K562 (cell line): ENCODE measurements around the gene RBMX. TPM values are rescaled to one million over a fixed set of nuclear protein-coding genes. Genes with fewer than 3 reads are reported as not detected.

ENCODE experiments used
- ATAC-seq: fragments of 200-7000 bp; cut with Tn5 transposase; 3 replicates; pipeline ENCODE4 v1.9.1; 2020; ENCODE audit warnings: moderate library complexity
- BruUV-seq: library from RNA; stranded (reverse); fragments of 400-500 nt; replicated peaks from 2 replicates; lab custom pipeline; 2021; lab: Mats Ljungman, UMichigan
- CTCF ChIA-PET: fragments of 300-600 bp; formaldehyde crosslinking; extraction: SDS; loops from one replicate; lab custom pipeline; 2021; ENCODE audit warnings: low intra/inter-chr PET ratio; lab: Yijun Ruan, JAX
- POLR2A ChIA-PET: fragments of 300-600, 350-650 bp; sonication (Branson Sonifier 250); formaldehyde crosslinking; extraction: SDS; loops from one replicate; lab custom pipeline; 2021; ENCODE audit warnings: antibody characterized with exemption, inconsistent platforms; lab: Yijun Ruan, JAX
- DNase-seq, 4 experiments: peaks; one replicate each; pipeline versions ENCODE4 v3.0.0 to v3.0.0-alpha.2; 2011 to 2018; ENCODE audit warnings: low spot score in 3 of 4, mixed read lengths in 3 of 4; ENCODE audit errors: extremely low read depth in 1 of 4
- FAIRE-seq: peaks from 2 replicates; lab custom pipeline; 2011; peaks lifted over from hg19 to GRCh38; lab: Jason Lieb, UNC
- H2AFZ ChIP-seq: 2 replicates; pipeline ENCODE4 v1.6.0; 2011; ENCODE audit warnings: low read depth, low read length, control low read depth, inconsistent platforms
- H3K27ac ChIP-seq: fragments of 200-600 bp; 3 replicates; pipeline ENCODE4 v1.8.0; 2011; ENCODE audit warnings: low read depth, mild to moderate bottlenecking, control low read depth, inconsistent platforms, low read length, moderate library complexity, mixed read lengths; ENCODE audit errors: extremely low read depth
- H3K27me3 ChIP-seq, 2 experiments: fragments of 300-600 bp in 1 of 2; 2 replicates in 1 of 2; 3 replicates in 1 of 2; pipeline versions ENCODE4 v1.6.0 to v1.8.0; 2011; ENCODE audit warnings: inconsistent platforms in 2 of 2, low read length in 2 of 2, mild to moderate bottlenecking in 1 of 2, mixed read lengths in 1 of 2, moderate library complexity in 1 of 2; ENCODE audit not compliant: control insufficient read depth in 2 of 2, insufficient read depth in 2 of 2
- H3K36me3 ChIP-seq: fragments of 300-600 bp; 3 replicates; pipeline ENCODE4 v1.8.0; 2011; ENCODE audit warnings: mild to moderate bottlenecking, low read length, inconsistent platforms; ENCODE audit not compliant: control insufficient read depth, insufficient read depth
- H3K4me1 ChIP-seq, 2 experiments: fragments of 200-600 bp in 1 of 2; replicated peaks in 1 of 2; 2 replicates in 1 of 2; 3 replicates in 1 of 2; pipeline versions ENCODE4 v1.5.1 to v1.8.0; 2011; ENCODE audit warnings: inconsistent platforms in 2 of 2, low read length in 2 of 2, mild to moderate bottlenecking in 1 of 2, mixed read lengths in 1 of 2, moderate library complexity in 1 of 2; ENCODE audit not compliant: control insufficient read depth in 2 of 2, insufficient read depth in 2 of 2
- H3K4me2 ChIP-seq: 2 replicates; pipeline ENCODE4 v1.6.1; 2011; ENCODE audit warnings: low read length, control low read depth, inconsistent platforms, mixed read lengths; ENCODE audit not compliant: insufficient read depth
- H3K4me3 ChIP-seq: fragments of 200-600 bp; sonication (generic), shearing (Covaris generic); 2 replicates; pipeline ENCODE4 v1.5.1; 2016; ENCODE audit warnings: control low read depth, inconsistent platforms
- H3K79me2 ChIP-seq: fragments of 200-600 bp; 3 replicates; pipeline ENCODE4 v1.8.0; 2011; ENCODE audit warnings: low read length, inconsistent platforms; ENCODE audit not compliant: control insufficient read depth, insufficient read depth
- H3K9ac ChIP-seq, 2 experiments: 2 replicates each; pipeline versions ENCODE4 v1.6.0 to v1.6.1; 2011; ENCODE audit warnings: low read depth in 2 of 2, low read length in 2 of 2, control low read depth in 1 of 2, inconsistent platforms in 1 of 2, mild to moderate bottlenecking in 1 of 2, mixed read lengths in 1 of 2; ENCODE audit not compliant: insufficient read depth in 1 of 2
- H3K9me1 ChIP-seq: one replicate; pipeline ENCODE4 v1.6.0; 2011; ENCODE audit warnings: inconsistent platforms, mild to moderate bottlenecking, low read length, moderate library complexity; ENCODE audit not compliant: control insufficient read depth, insufficient read depth
- H3K9me3 ChIP-seq: replicated peaks from 2 replicates; pipeline ENCODE4 v1.5.1; 2011; ENCODE audit warnings: low read depth, low read length, inconsistent platforms; ENCODE audit not compliant: control insufficient read depth, insufficient read depth
- H4K20me1 ChIP-seq: replicated peaks from 2 replicates; pipeline ENCODE4 v1.6.1; 2011; ENCODE audit warnings: low read length, inconsistent platforms, mixed read lengths; ENCODE audit not compliant: control insufficient read depth, insufficient read depth
- CHD1 ChIP-seq: fragments of 200-600 bp; sonication (generic); IDR thresholded peaks from one replicate; pipeline ENCODE4 v1.6.1; 2012; ENCODE audit warnings: mild to moderate bottlenecking, moderate library complexity, low read length, inconsistent platforms
- ETS2 ChIP-seq: IDR thresholded peaks from 2 replicates; pipeline ENCODE4 v1.6.1; 2016; ENCODE audit warnings: borderline replicate concordance, missing genetic modification characterization, mild to moderate bottlenecking, moderate library complexity, missing compliant biosample characterization; ENCODE audit not compliant: poor library complexity, severe bottlenecking
- HNRNPL ChIP-seq: fragments of 200-400 bp; formaldehyde crosslinking; IDR thresholded peaks from 2 replicates; pipeline ENCODE4 v1.6.1; 2017; ENCODE audit warnings: low read depth, mild to moderate bottlenecking, low read length
- NONO ChIP-seq, 2 experiments: fragments of 200-400 bp in 1 of 2; fragments of 450-650 bp in 1 of 2; formaldehyde crosslinking in 1 of 2; IDR thresholded peaks; 2 replicates each; pipeline ENCODE4 v1.6.1; 2017; ENCODE audit warnings: low read depth in 2 of 2, mild to moderate bottlenecking in 2 of 2, moderate library complexity in 2 of 2, low read length in 1 of 2
- PHB2 ChIP-seq: fragments of 450-650 bp; IDR thresholded peaks from 2 replicates; pipeline ENCODE4 v1.6.1; 2017; ENCODE audit warnings: low read depth
- RFX1 ChIP-seq: fragments of 450-650 bp; IDR thresholded peaks from 2 replicates; pipeline ENCODE4 v1.6.1; 2016; ENCODE audit warnings: mild to moderate bottlenecking, moderate library complexity
- SAP30 ChIP-seq: fragments of 200-600 bp; sonication (generic); IDR thresholded peaks from 2 replicates; pipeline ENCODE4 v1.6.1; 2012; ENCODE audit warnings: borderline replicate concordance, low read depth, mild to moderate bottlenecking, moderate library complexity, low read length, control low read depth, inconsistent platforms; ENCODE audit not compliant: insufficient read depth, poor library complexity, severe bottlenecking
- SP1 ChIP-seq: sonication (generic); formaldehyde crosslinking; IDR thresholded peaks from 2 replicates; pipeline ENCODE4 v1.8.1; 2022; ENCODE audit warnings: mild to moderate bottlenecking, missing genetic modification reagents
- TAF15 ChIP-seq: fragments of 200-400 bp; formaldehyde crosslinking; IDR thresholded peaks from 2 replicates; pipeline ENCODE4 v1.6.1; 2017; ENCODE audit warnings: mild to moderate bottlenecking, low read depth, low read length, moderate library complexity
- TRIM24 ChIP-seq, 2 experiments: fragments of 450-650 bp; IDR thresholded peaks; 2 replicates each; pipeline ENCODE4 v1.6.1; 2016
- YBX1 ChIP-seq: fragments of 450-650 bp; IDR thresholded peaks from 2 replicates; pipeline ENCODE4 v1.7.1; 2016; ENCODE audit warnings: mild to moderate bottlenecking
- ZNF174 ChIP-seq: fragments of 250-450 bp; sonication (Bioruptor Pico); IDR thresholded peaks from 2 replicates; pipeline ENCODE4 v1.4.0; 2020; ENCODE audit warnings: mild to moderate bottlenecking
- ZNF184 ChIP-seq: sonication (generic); formaldehyde crosslinking; IDR thresholded peaks from 2 replicates; pipeline ENCODE4 v1.5.0; 2020; ENCODE audit warnings: missing genetic modification reagents
- ZNF384 ChIP-seq: IDR thresholded peaks from 2 replicates; pipeline ENCODE4 v1.6.1; 2012; ENCODE audit warnings: low read depth, low read length, improper control_type of control experiment
- ZNF408 ChIP-seq: fragments of 250-450 bp; sonication (Bioruptor Pico); IDR thresholded peaks from 2 replicates; pipeline ENCODE4 v1.4.0; 2020; ENCODE audit warnings: low read depth, mild to moderate bottlenecking, moderate library complexity
- ZNF696 ChIP-seq: fragments of 250-450 bp; sonication (Bioruptor Pico); conservative IDR thresholded peaks from 2 replicates; pipeline ENCODE4 v1.4.0; 2020; ENCODE audit warnings: mild to moderate bottlenecking, moderate library complexity
- WGBS: fragments of 100-300 bp; shearing (Covaris generic); methylation state at CpG from one replicate; pipeline ENCODE4 v1.1.6; 2016; ENCODE audit warnings: low coverage, mixed read lengths; ENCODE audit not compliant: insufficient coverage; ENCODE audit errors: missing lambda C conversion rate; 5-methylcytosine and 5-hydroxymethylcytosine counted together
- in situ Hi-C: fragments of 300-500 bp; cut with MboI; formaldehyde crosslinking; loops from 4 replicates; pipeline ENCODE4 v1.15.0; 2018; ENCODE audit warnings: inconsistent platforms, mixed read lengths
- intact Hi-C: fragments of 100-400 bp; cut with micrococcal nuclease; formaldehyde crosslinking; loops from 2 replicates; pipeline ENCODE4 v1.14.2; 2022
- polyA plus RNA-seq, 8 experiments: library from polyadenylated mRNA; depleted of rRNA in 4 of 8; stranded (reverse) in 5 of 8; unstranded in 3 of 8; fragments of >200 nt; fragmentation: Nextera tagmentation in 2 of 8; fragmentation: Illumina TruSeq in 1 of 8; extraction: Ambion mirVana in 2 of 8; extraction: Trizol in 1 of 8; gene quantifications; 2 replicates each; pipeline versions ENCODE4 v1.2.1 to v1.2.3, GENCODE V29; 2011 to 2014; ENCODE audit warnings: inconsistent platforms in 1 of 8, missing spikeins in 1 of 8
- total RNA-seq, 7 experiments: library from RNA; depleted of rRNA in 6 of 7; stranded (reverse); fragments of >200 nt in 6 of 7; fragmentation: Illumina TruSeq in 2 of 7; extraction: Trizol in 2 of 7; gene quantifications; 2 replicates each; pipeline versions ENCODE4 v1.2.1 to v1.2.3, GENCODE V29; 2011 to 2021; ENCODE audit warnings: low replicate concordance in 1 of 7
- TF ChIP-seq, protein P1 (sequence below): fragments of 450-650 bp; IDR thresholded peaks from 2 replicates; pipeline ENCODE4 v1.6.1; 2016
- TF ChIP-seq, protein P2 (sequence below): fragments of 450-650 bp; formaldehyde crosslinking; IDR thresholded peaks from 2 replicates; pipeline ENCODE4 v1.4.0; 2020; ENCODE audit warnings: mild to moderate bottlenecking
- TF ChIP-seq, protein P3 (sequence below): fragments of 450-650 bp; IDR thresholded peaks from 2 replicates; pipeline ENCODE4 v1.7.0; 2016; ENCODE audit warnings: borderline replicate concordance

Gene RBMX
- total and polyA plus RNA-seq, 9 of the 15 experiments (the other 6 are each of a cell fraction or from before 2014, with no cell fraction given): 405 to 671 (median 540) TPM

DNA sequence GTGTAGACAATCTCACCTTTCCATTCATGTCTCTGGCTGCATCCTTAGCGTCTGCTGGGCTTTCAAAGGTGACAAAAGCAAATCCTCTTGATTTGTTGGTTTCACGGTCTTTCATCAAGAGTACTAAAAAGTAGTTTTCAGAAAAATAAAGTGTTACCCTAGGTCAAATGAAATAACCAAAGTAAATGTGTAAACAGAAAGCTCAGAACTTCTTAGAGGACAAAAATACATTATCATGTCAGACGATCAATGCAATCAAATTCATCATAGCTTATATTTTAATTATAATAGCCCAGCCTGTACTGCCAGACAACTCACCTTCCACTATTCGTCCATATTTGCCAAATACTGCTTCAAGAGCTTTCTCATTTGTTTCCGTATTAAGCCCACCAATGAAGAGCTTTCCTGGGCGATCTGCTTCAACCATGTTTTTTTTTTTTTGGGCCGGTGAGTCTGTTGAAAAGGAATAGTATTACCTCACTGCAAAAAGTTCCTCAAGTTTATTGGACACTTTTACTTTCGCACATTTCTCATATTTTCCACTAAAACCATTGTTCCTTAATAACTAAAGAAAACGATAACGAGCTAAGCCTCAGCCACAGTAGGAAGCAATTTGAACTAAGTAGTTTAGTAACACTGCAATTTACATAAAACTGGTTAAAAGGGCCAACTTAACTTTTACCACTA lies 1.4 kb downstream of the RBMX start:
- intact Hi-C loops: no loop called here
- H3K9me1 ChIP-seq: no peaks in the 10 kb centered on the region
- TF ChIP-seq YBX1 (no peak), CHD1 (peak; percentile 72), SP1 (no peak), PHB2 (no peak), ZNF184 (CRISPR knock-in tag) (no peak), TAF15 (no peak), TRIM24 (IDR thresholded peaks at IDR 0.05) (no peak), ZNF408 (CRISPR knock-in tag) (no peak), SAP30 (no peak), ETS2 (tag) (no peak), ZNF384 (0 out of 2 replicates have a peak, but pooled peaks have one; percentile 42), ZNF696 (no peak), ZNF174 (no peak), RFX1 (no peak), HNRNPL (0 out of 2 replicates have a peak, but pooled peaks have one; percentile 22), NONO (IDR thresholded peaks at IDR 0.05; ENCODE audit: low read depth in 2 of 2, low read length in 1 of 2) (0 out of 4 replicates have a peak, but pooled peaks of 1 of the 2 experiments have one; percentile 21)
- TF ChIP-seq, protein P1, sequence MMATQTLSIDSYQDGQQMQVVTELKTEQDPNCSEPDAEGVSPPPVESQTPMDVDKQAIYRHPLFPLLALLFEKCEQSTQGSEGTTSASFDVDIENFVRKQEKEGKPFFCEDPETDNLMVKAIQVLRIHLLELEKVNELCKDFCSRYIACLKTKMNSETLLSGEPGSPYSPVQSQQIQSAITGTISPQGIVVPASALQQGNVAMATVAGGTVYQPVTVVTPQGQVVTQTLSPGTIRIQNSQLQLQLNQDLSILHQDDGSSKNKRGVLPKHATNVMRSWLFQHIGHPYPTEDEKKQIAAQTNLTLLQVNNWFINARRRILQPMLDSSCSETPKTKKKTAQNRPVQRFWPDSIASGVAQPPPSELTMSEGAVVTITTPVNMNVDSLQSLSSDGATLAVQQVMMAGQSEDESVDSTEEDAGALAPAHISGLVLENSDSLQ: no peak
- TF ChIP-seq, protein P2, sequence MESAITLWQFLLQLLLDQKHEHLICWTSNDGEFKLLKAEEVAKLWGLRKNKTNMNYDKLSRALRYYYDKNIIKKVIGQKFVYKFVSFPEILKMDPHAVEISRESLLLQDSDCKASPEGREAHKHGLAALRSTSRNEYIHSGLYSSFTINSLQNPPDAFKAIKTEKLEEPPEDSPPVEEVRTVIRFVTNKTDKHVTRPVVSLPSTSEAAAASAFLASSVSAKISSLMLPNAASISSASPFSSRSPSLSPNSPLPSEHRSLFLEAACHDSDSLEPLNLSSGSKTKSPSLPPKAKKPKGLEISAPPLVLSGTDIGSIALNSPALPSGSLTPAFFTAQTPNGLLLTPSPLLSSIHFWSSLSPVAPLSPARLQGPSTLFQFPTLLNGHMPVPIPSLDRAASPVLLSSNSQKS: no peak
- TF ChIP-seq, protein P3, sequence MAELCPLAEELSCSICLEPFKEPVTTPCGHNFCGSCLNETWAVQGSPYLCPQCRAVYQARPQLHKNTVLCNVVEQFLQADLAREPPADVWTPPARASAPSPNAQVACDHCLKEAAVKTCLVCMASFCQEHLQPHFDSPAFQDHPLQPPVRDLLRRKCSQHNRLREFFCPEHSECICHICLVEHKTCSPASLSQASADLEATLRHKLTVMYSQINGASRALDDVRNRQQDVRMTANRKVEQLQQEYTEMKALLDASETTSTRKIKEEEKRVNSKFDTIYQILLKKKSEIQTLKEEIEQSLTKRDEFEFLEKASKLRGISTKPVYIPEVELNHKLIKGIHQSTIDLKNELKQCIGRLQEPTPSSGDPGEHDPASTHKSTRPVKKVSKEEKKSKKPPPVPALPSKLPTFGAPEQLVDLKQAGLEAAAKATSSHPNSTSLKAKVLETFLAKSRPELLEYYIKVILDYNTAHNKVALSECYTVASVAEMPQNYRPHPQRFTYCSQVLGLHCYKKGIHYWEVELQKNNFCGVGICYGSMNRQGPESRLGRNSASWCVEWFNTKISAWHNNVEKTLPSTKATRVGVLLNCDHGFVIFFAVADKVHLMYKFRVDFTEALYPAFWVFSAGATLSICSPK: no peak

More for the DNA sequence above, 1.4 kb downstream of the RBMX start:
- WGBS: 1% methylated on average over 9 of the region's 10 CpGs
- Histone ChIP-seq H3K36me3 (peaks cover 57% of the 10 kb centered on the region), H2AFZ (no peak overlapping the region), H3K79me2 (peaks cover 70% of the 10 kb centered on the region), H3K27ac (peak overlapping the region; percentile 88), H3K27me3 (no peaks in the 10 kb centered on the region), H3K9me3 (no peaks in the 10 kb centered on the region), H3K4me2 (peak overlapping the region; percentile 90), H3K4me1 (peaks cover 8 to 22% of the 10 kb centered on the region in 2 experiments; a peak in 4 of 5 replicates), H3K9ac (peak overlapping the region; percentile 93 to 100; a peak in 3 of 4 replicates), H3K4me3 (peak overlapping the region; percentile 91), H4K20me1 (peaks cover 23% of the 10 kb centered on the region)
- ATAC-seq (no peak), FAIRE-seq (no peak), DNase-seq (no peak)
- ChIA-PET CTCF (no interaction called here), POLR2A (interaction anchor here (0.8 to 2.4 kb wide), 15 partner anchors 8 to 123 kb away, joined by 3 to 43 read pairs (median 4); no protein-coding TSS in a partner anchor)
- in situ Hi-C loops: loop anchor here (5.0 kb wide), 1 partner anchor 48 kb away; no protein-coding TSS in a partner anchor
- no TSS peak for BruUV-seq
